NCI-H2081 (cell line): ENCODE results near the gene TAF11L13.

Experiments used
- DNase-seq, 2 experiments: peaks; one replicate each; lab custom pipeline; 2025; lab: John Stamatoyannopoulos, UW

TAF11L13 gene

DNA sequence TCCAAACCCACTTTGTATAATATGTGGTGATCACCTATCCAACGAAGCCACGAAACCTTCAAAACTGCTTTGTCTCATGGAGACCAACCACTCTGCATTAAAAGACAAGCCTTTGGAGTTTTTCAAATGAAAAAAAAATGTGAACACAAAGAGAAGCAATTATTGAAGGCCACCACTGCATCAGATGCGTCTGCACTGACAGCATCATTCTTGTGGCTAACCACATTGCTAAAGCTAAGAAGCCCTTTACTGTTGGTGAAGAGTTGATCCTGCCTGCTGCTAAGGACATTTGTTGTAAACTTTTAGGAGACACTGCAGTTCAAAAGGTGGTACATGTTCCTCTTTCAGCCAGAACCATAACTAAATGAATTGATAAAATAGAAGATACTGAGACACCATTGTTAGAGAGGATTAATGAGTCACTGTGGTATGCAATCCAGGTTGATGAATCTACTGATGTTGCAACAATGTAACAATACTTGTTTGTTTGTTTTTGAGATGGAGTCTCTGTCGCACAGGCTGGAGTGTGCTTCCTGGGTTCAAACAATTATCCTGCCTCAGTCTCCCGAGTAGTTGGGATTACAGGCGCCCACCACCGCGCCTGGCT lies 47.8 kb downstream of the TAF11L13 start:
- DNase-seq, result no peak

DNA sequence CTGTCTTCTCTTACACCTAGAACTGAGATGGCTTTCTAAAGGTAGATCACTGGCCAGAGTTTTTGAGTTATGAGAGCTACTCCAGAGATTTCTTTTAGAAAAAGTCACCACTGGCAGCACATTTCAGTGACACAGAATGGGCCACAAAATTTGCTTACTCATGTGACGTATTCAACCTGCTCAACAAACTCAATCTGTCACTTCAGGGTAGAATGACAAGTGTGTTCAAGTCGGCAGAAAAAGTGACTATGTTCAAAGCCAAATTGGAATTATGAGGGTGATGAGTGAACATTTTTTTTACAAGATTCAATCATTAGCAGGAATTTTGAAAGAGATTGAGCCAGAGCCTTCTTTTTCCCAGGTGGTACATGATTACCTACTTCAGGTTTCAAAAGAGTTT lies 48.8 kb downstream of the TAF11L13 start:
- DNase-seq, result no peak
